Activated T-cell treated with anti-CD3 and anti-CD28 coated beads for 48 hours (primary cell): Measurements from ENCODE around the gene SPDYE6.
"Not testable (repeated sequence)": the region's sequence is repeated elsewhere in the genome, so short reads cannot be mapped to it uniquely, and the experiment has no call there.

Experiments used
- DNase-seq: peaks from one replicate; pipeline ENCODE4 v3.0.0-alpha.2; 2020; ENCODE audit warnings: low read depth

SPDYE6 gene

DNA sequence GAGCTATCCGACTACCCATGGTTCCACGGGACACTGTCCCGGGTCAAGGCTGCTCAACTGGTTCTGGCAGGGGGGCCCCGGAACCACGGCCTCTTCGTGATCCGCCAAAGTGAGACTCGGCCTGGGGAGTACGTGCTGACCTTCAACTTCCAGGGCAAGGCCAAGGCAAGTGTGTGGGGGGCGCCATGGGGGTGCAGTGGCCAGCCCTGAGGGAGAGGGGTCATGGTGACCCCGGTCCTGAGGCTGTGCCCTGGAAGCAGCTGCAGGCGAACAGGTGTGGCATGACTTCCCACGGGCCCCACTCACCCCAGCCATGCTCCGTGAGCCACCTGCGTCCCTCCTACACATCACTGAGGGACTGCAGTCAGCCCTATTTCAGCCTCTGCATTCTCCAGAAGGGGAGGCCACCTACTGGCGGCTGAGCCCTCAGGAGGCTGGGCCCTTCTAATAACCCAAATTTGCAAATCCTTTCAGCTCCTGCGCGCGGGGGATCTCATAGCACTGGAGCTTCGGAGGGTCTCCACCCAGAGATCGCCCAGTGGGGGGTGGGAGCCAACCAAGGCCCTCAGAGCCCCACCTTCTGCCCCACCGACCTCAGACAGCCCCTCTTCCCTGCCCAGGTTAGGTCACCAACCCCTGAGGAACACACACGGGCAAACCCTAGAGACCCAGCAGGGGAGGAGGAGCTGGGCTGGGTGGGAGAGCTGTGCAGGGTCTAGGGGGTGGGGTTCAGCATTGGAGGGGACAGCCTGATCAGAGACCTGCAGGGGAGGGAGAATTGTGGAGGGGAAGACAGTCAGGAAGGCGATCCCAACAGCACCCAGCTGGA, 38.8 kb downstream of the SPDYE6 start:
- DNase-seq = no peak

GRCh38 chr7:102313997-102314780, 42.1 kb downstream of the SPDYE6 start:
- DNase-seq = no peak

DNA sequence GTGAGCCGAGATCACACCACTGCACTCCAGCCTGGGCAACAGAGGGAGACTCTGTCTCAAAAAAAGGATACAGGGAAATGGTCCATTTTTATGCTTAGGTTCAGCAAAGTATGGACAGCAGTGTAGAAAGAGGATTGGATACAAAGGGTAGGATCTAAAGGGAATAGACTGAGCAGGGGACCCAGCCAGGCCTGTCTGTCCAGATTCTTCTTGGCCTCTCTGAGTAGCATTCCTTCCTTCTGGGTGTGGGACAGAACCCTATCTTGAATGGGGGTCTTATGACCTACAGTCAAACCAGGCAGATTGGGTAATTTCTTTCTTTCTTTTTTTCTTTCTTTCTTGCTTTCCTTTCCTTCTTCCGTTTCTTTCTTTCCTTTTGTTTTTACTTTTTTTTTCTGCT, 43.9 kb downstream of the SPDYE6 start:
- no peak for DNase-seq

- DNase-seq = no peak
These were observed 45.8 kb downstream of the SPDYE6 start for GRCh38 chr7:102310414-102310815.

DNA sequence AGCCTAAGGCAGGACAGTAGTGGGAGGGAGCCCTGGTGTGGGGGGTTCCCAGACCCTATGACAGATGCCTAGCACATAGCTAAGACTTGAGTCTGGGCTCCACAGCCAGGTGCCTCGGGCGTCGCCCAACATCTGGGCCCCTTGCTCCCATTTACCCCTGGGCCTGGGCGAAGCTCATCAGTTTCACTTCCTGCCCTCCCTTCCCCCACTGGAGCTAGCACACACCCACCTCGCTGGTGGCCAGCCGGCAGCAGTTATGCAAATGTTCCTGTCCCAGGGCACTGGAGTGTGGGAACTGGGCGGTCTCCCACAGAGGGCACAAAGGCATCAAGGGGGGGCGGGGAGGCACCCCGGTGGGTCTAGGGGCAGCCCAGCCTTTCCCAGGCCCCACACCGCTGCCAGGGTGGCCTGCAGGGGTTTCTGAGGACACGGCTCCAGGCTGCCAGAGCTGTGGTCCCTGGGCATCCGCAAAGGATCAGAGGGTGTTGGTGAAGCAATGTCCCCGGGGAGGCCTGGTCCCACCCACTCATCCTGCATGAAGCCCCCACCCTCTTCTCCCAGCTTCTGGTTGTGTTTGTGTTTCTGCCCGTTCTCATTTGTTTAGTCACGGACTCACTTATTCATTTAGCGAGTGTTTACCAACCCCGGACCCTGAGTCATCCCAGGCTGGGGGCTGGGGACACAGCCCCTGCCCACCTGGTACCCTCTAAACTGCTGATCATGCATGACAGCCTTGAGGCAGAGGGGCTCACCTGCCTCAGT, 49.1 kb downstream of the SPDYE6 start:
- no peak for DNase-seq

GRCh38 chr7:102305414-102306268, 50.6 kb downstream of the SPDYE6 start:
- no peak for DNase-seq

GRCh38 chr7:102304668-102305067, 51.6 kb downstream of the SPDYE6 start:
- no peak for DNase-seq

- DNase-seq = no peak
These were observed 52.4 kb downstream of the SPDYE6 start for GRCh38 chr7:102303669-102304422.

DNA sequence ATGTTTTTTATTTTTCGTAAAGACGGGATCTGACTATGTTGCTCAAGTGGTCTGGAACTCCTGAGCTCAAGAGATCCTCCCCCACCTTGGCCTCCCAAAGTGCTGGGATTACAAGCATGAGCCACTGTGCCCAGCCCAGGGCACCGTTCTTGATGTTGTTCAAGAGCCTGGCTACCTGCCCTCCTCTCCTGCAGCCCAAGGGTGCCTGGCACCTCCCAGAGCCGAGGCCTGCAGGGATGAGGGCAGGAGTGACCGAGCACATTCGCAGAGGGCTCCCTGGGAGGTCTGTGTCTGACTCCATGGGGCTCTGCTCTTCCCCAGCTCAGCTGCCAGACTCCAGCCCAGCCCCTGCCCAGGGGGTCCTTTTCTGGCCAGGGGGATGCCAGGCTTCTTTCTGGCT, 54.2 kb downstream of the SPDYE6 start:
- DNase-seq = no peak

DNA sequence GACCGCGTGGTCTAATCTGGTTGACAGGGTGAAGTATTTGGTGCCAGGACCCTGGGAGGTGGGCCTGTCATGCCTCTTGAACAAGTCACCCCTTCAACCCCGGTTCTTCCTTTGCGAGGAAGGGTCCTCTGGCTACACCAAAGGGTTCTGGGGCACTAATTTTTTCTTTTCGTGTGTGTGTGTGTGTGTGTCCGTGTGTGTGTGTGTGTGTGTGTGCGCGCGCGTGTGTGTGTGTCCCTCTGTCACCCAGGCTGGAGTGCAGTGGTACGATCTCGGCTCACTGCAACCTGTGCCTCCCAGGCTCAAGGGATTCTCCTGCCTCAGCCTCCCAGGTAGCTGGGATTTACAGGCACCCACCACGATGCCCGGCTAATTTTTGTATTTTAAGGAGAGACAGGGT, 54.9 kb downstream of the SPDYE6 start:
- DNase-seq = not testable (repeated sequence)

DNA sequence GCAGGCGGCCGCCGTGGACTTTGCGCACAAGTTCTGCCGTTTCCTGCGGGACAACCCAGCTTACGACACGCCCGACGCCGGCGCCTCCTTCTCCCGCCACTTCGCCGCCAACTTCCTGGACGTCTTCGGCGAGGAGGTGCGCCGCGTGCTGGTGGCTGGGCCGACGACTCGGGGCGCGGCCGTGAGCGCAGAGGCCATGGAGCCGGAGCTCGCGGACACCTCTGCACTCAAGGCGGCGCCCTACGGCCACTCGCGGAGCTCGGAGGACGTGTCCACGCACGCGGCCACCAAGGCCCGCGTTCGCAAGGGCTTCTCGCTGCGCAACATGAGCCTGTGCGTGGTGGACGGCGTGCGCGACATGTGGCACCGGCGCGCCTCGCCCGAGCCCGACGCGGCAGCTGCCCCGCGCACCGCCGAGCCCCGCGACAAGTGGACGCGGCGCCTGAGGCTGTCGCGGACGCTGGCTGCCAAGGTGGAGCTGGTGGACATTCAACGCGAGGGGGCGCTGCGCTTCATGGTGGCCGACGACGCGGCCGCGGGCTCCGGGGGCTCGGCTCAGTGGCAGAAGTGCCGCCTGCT, 55.5 kb downstream of the SPDYE6 start:
- no peak for DNase-seq

- no peak for DNase-seq
These were observed 58.6 kb downstream of the SPDYE6 start for GRCh38 chr7:102297487-102298218.

DNA sequence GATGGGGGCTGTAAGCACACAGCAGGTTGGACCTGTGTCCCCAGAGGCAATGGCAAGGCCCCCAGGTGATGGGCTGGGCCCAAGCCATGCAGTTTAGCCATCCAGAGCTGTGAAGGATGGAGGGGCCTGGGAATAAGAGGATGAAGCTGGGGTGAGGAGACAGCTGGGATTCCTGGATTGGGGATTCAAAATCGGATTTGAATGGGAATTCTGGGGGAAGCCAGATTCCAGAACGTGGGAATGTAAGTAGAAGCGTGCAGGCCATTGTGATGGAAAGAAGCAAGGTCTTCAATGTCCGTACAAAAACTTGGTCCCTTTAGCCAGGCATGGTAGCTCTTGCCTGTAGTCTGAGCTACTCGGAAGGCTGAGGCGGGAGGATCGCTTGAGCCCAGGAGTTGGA, 59.7 kb downstream of the SPDYE6 start:
- DNase-seq = no peak

- DNase-seq = no peak
These were observed 60.1 kb downstream of the SPDYE6 start for GRCh38 chr7:102296179-102296438.
